DMS53 (cell line): Measurements from ENCODE around the gene GLTP.
"Not testable (repeated sequence)": the region's sequence is repeated elsewhere in the genome, so short reads cannot be mapped to it uniquely, and the experiment has no call there.

Experiments
- DNase-seq: peaks from one replicate; lab custom pipeline; 2025; lab: John Stamatoyannopoulos, UW

The GLTP gene

DNA sequence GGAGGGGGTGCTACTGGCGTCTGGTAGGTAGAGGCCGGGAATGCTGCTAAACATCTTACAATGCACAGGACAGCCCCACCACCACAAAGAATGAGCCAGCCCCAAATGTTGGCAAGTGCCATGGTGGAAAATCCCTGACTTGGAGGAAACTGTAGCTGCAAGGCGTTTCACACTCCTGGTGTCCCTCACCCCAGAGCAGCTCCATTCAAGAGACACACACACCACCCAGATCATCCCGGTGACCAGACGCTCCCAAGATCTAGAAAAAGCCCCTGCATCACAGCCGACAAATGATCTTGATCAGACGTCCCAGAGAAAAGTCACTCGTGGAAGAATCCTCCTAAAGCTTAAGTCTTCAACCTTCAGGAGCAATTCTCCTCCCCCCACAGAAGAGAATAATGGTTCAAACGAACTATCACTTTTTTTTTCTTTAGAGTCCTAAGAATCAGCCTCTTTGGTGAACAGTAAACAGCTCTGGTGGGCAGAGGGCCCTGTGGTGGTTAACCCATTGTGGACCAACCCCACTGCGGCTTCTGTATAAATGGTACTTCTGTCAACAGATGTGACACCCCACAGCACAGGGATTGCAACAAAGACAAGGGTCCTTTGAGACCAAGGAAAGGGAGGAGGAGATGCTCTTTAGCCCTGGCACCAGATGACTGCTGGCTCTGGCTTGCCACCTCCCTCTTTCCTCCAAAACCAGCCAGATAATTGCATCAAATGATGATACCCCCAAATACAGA lies 2.7 kb downstream of the GLTP start:
- no peak for DNase-seq

DNA sequence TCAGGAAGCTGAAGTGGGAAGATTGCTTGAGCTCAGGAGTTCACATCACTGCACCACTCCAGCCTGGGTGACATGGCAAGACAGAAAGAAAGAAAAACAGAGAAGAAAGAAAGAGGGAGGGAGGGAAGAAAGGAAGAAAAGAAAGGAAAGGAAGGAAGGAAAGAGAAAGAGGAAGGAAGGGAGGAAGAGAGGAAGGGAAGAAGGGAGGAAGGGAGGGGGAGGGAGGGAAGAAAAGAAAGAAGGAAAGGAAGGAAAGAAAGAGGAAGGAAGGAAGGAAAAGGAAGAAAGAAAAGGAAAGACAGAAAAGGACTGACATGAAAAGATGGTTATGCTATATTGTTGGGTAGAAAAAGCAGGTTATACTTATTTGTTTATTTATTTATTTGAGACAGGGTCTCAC lies 3.9 kb downstream of the GLTP start:
- DNase-seq: no peak

DNA sequence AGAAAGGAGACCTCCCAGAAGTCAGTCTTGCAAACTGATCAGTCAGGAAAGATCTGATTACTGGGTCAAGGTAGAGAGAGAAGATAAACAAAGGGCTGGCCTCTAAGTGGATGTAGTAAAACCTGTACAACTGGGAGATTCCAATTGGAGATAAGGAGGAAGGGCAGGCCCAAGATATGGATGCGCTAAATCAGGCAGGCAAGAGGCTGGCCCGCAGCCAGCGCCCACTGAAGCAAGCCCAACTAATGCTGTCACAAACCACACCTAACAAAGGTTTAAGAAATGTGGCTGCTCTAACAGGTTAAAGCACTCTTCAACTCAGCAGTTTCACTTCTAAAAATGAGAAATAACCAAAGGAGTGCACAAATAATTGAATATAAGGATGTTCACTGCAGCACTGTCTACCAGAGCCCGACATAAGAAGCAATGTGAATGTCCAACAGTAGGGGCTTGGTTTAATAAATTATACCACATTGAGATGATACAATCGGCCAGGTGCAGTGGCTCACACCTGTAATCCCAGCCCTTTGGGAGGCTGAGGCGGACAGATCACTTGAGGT lies 4.7 kb downstream of the GLTP start:
- DNase-seq: peak; percentile 62

DNA sequence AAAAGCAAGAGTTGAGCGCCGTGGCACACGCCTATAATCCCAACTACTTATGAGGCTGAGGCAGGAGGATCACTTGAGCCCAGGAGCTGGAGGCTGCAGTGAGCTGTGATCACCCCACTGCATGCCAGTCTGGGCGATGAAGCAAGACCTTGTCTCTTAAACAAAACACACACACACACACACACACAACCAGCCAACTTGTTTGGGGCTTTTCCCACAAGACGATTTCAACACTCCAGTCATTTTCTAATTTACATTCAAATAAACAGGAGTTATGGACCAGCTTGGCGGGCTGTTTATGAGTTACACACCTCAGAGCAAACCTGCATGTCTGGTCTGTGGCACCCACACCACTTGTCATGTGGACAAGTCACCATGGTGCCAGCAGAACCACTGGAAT lies 6.7 kb downstream of the GLTP start:
- DNase-seq: no peak

DNA sequence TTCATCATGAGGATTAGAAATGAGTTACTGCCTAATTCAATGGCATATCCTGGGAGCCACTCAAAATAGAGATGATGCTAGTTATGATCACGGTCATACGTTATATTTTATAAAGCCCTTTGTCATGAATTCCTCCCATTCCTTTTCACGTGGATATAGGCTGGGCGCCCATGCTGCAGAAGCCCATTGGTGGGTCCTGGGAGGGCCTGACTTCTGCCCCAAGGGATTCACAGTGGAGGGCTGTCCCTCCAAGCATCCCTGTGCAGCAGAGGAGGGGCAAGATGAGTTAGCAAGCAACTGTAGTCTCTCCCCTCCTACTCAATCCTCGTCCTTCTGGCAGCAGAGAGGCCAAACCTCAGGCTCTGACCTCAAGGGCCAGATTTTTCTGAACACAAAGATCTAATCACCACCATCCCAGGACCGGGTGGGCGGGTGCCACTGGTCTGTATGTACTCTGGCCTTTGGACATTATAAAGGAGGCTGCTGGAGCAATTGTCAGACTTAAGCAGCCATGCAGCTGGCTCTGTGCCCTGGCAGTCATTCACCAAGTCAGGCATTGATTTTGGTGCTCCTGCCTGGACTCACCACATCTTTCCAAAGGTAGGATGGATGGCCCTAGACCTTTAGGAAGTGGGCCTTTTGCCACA lies 8.6 kb downstream of the GLTP start:
- DNase-seq: no peak

DNA sequence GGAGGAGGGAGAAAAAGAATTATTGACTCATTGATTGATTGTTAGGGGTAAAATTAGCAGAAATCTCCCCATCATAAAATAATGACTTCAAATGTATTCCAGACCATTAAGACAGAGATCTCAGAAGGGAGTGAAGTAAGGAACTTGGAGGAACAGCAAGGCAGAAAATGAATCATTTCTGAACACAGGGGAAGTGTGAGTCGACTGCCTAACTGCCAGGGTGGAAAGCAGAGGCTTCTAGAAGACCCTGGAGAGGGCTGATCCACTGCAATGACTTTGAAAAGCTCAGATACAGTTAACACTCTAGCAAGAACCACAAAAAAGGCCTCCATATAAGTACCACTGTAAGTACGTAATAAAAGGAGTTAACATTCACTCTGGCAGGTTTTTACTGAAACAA lies 9.7 kb downstream of the GLTP start:
- DNase-seq: no peak

DNA sequence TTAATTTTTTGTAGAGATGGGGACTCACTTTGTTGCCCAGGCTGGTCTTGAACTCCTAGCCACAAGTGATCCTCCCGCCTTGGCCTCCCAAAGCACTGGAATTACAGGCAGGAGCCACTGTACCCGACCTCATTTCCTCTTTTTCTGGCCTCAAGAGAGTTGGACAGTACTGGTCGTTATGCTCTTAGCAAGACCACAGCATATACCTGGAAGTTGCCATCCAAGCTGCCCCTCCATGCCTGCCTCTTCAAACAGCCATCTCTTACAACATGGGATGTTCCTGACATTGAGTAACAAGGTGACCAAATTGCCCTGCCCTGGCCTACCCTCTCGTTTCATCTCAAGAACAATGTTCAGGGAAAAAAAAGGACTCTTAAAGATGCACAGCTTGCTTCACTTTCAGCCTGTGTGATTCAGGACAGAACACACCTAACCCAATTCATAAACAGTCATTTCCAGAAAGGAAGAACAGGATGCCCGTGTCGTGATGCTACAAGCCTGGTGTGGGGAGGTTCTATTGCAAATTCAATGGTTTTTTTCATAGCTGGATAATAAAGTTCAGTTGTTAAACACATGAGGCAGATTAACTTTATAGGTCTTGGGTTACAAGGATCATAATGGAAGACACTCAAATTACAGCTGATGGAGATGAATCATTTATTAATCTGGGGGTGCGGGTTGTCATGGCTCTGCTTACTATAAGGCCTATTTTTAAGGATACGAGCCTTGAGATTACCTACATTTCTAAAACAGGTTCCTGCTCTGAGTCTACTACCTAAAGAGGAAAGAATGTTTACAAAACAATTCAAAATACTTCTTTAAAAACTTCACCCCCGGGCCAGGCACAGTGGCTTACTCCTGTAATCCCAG lies 11.9 kb downstream of the GLTP start:
- no peak for DNase-seq

DNA sequence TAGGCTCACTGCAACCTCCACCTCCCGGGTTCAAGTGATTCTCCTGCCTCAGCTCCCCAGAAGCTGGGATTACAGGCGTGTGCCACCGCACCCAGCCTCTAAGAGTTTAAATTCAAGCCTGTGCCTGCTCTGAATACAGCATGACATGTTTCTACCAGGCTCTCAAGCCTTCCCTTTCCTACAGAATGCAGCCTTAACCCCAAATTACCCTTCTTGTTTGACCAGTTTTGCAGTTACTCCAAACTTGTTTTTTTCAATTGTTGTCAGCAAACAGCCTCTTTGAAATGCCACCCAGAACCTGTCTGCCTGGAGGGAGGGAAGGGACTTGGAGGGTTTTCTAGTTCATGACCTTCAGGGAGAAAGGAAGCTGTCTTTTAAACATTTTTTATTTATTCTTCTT lies 15.4 kb downstream of the GLTP start:
- peak; percentile 69 for DNase-seq

DNA sequence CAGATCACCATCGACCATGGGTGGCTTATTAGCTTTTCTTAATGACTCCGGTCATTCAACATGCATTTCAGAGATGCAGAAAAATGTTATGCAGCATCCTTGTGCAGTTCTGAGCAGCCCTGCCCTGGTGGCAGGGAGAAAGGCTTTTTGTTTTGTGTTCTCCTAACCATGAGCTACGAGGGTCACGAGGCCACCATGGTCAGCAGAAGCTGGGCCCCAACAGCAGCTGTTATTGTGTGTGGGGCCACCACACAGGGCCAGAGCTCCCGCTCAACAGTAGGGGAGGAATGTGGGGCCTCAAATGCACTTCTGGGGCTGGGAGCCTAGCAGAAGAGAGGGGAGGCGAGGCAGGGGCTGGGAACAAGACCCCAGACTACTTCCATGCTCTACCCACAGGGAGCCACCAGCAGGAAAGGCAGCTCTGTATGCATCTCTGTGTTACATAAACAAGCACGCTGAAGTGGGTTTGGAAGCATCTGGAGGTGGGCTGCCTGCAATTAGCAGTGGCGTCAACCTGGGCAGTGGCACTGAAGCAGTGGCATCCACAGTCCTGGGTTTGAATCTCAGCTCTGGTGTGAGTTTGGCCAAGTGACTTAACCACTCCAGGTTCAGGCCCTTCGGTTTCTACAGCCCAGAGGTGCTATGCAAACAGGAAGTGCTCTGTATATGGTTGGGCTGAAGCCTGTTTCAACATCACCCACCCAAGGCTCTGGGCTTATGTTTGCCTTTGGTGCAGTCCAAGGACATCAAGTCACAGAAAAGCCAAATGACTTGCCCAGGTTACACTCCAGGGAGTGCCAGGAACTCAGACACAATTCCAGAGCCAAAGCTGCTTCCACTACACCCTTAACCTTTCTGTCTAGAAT lies 16.3 kb downstream of the GLTP start:
- peak; percentile 74 for DNase-seq

DNA sequence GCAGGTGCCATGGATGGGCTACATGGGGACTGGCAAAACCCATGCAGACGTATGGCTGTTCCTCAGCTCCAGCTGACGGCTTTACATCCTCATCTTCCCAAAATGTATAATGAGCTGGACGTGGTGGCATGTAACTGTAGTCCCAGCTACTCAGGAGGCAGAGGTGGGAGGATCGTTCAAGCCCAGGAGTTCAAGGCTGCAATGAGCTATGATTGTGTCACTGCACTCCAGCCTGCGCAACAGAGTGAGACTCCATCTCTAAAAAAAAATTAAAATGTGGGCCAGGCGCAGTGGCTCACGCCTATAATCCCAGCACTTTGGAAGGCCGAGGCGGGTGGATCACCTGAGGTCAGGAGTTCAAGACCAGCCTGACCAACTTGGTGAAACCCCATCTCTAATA lies 17.9 kb downstream of the GLTP start:
- DNase-seq: not testable (repeated sequence)

DNA sequence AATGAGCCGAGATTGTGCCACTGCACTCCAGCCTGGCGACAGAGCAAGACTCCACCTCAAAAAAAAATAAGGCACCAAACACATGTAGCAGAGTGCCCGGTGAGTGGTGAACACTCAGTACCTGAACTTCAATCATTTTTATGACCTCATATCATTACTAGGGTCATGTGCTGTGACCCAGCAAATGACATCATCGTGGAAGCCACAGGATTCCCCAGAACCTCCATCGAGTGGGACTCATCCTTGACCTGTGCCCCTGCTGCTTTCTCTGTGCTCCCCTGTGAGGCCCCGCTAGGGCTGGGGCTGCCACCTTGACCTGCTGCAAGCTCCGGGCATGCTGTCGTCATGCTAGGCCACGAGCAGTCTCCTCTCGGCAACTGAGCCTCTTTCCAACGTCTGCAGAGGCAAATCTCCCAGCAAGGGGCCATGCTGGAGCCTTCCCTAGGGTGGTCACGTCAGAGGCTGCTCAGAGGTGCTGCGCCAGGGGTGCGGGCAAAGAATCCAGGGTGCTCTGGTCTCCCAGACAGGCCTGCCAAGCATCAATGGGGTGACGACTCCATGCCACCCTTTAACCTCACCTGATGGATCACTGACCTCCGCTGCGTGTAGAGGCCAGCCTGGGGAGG lies 18.5 kb downstream of the GLTP start:
- DNase-seq: no peak

DNA sequence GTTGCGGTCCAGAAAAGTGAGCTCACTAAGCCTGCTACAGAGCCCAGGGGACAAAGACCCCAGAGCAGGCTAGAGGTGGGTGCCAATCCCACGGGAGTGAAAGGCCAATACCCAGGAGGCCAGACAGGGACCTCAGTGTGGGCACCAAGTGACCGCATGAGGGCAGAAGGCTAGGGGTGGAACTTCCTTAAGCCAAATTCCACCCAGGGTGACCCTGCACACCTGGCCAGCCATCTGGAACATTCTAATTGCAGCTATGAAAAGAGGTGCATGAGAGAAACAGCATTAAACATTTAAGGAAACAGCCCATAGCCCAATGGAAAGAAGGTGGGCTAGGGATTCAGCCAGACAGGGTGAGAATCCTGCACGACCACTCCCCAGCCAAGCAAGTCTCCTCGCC lies 19.4 kb downstream of the GLTP start:
- DNase-seq: no peak

DNA sequence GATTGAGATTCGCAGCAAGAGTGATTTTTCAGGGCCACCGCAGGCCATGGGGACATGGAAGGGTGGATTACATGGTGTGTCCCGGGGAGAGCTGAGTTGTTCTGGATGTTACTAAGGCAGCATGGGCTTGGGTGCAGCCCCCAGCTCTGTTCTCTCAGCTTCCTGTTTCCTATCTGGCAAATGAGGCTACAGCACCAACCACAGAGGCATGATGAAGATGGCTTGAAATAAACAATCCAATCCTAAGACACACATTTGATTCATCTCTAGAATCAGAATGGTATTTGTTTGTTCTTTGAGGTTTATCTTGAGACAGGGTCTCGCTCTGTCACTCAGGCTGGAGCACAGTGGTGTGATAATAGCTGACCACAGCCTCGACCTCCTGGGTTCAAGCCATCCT lies 21.6 kb downstream of the GLTP start:
- DNase-seq: no peak

DNA sequence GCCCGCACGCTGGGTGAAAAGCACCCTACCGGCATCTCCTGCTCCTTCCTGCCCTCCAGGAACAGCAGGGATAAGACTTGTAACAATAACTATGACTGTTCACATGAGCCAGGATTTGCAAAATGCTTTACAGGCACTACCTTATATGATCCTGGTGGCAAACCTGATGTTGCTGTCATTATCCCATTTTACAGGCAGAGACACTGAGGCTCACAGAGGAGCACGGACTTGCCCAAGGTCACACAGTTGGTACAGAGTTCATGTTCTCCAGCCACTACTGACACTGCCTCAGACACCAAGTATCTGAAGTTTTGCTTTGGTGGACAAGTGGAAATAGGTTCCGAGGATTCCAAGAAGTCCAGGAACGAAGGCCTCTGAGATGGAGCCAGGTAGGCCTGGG lies 22.6 kb downstream of the GLTP start:
- no peak for DNase-seq

DNA sequence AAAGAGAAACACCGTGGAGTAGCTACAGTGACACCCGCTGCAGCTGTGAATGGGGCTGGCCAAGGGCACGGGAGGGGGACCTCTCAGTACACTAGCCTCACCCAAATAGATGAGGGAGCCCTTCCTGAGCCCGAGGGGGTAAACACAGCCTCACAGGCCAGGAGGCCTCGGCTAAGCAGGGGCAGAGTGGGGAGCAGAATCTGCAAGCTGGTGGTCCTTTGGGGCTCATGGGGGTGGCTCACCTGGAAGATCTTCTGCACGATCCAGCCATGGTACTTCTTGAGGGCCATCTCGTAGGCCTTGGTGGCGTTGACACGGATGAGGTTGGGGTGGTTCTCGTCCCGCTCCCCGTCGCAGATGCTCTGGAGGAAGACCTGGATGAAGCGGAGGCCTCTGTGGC lies 25.0 kb downstream of the GLTP start:
- DNase-seq: no peak

DNA sequence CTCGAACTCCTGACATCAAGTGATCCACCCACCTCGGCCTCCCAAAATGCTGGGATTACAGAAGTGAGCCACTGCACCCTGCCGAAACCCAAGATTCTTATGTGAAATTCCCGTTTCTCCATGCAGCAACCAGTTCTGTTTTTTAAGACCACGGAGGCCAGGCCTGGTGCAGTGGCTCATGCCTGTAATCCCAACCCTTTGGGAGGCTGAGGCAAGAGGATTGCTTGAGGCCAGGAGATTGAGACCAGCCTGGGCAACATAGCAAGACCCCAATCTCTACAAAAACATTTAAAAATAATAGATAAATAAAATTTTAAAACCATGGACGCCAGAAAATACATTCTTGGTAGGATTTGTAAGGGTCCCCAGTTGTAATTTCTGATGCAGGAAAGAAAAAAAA lies 29.8 kb downstream of the GLTP start:
- not testable (repeated sequence) for DNase-seq

DNA sequence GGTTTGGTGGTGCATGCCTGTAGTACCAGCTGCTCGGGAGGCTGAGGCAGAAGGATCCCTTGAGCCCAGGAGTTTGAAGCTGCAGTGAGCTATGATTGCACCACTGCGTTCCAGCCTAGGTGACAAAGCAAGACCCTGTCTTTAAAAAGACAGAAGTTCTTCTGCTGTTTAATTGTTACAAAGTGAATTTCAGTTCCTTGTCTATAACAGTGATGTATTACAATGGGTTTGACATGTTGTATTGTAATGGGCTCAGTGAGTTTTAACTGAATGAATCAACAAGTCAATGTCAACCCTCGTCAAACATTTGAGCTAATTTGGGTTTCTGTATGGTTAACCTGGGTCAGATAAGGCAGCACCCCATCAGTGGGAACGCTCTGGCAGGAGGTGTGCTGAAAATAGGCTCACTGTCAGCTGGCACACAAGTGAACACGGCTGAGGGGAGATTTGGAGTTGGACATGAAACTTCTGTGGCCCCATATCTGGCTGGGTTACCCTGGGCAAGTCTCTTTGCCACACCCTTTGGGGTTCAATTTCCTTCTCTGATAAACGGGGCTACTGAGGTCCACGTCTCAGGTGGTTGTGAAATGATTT lies 33.1 kb downstream of the GLTP start:
- DNase-seq: no peak

DNA sequence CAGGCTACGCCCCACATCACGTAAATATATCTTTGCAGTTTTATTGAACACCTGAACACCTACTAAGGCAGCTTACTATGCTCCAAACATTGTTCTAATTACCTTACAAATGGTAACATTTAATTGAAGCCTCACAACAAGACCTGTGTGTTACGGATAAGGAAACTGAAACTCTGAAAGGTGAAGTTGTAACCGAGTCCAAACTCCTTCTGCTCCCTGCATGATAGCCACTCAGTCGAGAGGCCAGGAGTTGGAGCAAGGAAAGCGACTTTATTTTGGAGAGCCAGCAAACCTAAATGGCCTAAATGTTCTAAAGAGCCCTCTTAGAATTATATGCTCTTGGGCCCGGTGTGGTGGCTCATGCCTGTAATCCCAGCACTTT lies 34.5 kb downstream of the GLTP start:
- DNase-seq: no peak

DNA sequence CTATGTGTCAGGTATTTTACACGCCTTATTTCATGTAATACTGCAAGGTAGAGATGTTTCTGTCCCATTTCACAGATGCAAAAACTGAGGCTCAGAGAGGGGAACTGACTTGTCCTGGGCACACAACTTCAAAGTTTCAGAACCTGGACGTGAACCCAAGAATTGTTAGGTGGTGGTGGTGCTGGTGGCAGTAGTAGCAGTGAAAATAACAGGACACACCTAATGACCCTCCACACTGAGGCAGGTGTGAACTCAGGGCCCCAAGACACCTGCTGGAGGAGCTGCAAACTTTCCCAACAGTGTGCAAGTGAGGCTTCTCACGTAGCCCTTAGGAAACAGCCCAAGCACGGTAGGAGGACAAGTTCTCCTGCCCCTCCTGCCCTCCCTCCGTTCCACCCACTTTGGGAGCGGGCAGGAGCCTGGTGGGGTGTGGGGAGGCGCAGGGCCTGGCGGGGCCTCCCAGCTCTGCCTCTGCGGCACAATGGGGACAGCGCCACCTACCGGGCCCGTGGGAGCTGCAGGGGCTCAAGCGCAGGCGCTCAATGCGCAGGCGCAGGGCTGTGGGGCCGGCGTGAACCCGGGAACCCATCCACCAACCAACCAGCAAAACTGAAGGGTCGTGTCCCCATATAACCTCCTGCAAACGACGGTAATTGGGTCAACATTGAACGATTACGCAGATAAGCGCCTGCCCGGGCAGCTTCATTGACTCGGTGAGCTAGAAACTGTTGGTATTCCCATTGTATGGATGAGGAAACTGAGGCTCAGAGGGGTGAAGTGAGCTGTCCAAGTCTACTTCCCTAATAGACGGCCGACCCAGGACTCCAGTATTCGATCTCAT lies 35.1 kb downstream of the GLTP start:
- DNase-seq: peak; percentile 94

DNA sequence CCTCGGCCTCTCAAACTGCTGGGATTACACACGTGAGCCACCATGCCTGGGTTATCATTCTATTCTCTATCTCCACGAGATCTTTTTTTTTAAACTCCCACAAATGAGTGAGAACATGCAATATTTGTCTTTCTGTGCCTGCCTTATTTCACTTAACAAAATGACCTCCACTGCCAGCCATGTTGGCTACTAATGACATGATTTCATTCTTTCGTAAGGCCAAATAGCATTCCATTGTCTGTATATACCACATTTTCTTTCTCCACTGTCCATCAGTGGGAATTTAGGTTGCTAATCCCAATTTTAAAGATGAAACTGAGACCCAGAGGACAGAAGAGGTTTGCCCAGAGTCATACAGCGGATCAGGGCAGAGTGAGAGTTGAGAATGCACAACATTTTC lies 36.2 kb downstream of the GLTP start:
- no peak for DNase-seq
